ENCODE measurements around the gene APBB3.

The APBB3 gene

GRCh38 chr5:140557136-140557805 lies 7.1 kb downstream of the APBB3 start, which contains the start of gene SRA1:
Gene SRA1, minus strand, starts transcription at chr5:140557473. Its CDS starts 21 bp downstream, at chr5:140557452.
- Histone ChIP-seq H3K4me2 (ENCODE audit: low read depth, low read length, poor library complexity, severe bottlenecking) (peak within 1 kb of the TSS; percentile 88), H3K9me3 (ENCODE audit: insufficient read depth, low read length) (no peaks in the 10 kb centered on the region), H3K36me3 (ENCODE audit: low read length) (0 out of 2 replicates have a peak, but pooled peaks cover 3% of the 10 kb centered on the region), H3K79me2 (ENCODE audit: insufficient read depth, low read length) (peaks cover 45% of the 10 kb centered on the region), H3K27me3 (ENCODE audit: low read length) (no peaks in the 10 kb centered on the region), H3K27ac (ENCODE audit: low read depth, low read length) (peak within 1 kb of the TSS; percentile 70), H3K9ac (ENCODE audit: low read length) (peak within 1 kb of the TSS; percentile 94), H3K9me2 (replicated peaks; ENCODE audit: insufficient read depth, low read length) (no peaks in the 10 kb centered on the region), H2AFZ (ENCODE audit: low read depth, low read length, severe bottlenecking) (peak within 1 kb of the TSS; percentile 46), H3K4me3 (ENCODE audit: insufficient read depth, low read length, poor library complexity, severe bottlenecking) (peak within 1 kb of the TSS; percentile 97), H4K20me1 (ENCODE audit: low read depth, low read length) (no peaks in the 10 kb centered on the region), H3F3A (ENCODE audit: insufficient read depth) (no peaks in the 10 kb centered on the region)
- TF ChIP-seq CTCF (IDR thresholded peaks at IDR 0.05; ENCODE audit: insufficient read depth, low read length, poor library complexity, severe bottlenecking) (no peak), EZH2phosphoT487 (conservative IDR thresholded peaks at IDR 0.05; ENCODE audit: low read length) (no peak)

DNA sequence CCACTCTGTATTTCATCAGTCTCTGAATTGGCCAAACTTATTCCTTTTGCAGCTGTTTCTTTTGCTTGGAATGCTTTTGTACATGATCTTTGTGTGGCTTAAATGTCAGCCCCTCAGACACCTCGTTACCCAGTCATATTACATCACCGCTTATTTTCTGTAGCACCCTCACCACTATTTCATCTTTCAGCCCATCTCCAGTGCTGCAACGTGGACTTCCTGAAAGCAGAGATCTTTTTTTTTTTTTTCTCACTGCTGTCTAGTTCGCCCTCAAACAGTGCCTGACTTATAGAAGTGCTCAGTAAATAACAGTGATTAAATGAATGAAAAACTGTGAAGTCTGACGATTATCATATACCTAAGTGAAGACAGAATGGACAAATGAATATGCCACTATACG lies 8.0 kb downstream of the APBB3 start:
- Histone ChIP-seq H3K4me3 (ENCODE audit: insufficient read depth, low read length, poor library complexity, severe bottlenecking) (peak overlapping the region; percentile 97), H3K9me3 (ENCODE audit: insufficient read depth, low read length) (no peaks in the 10 kb centered on the region), H3K27me3 (ENCODE audit: low read length) (no peaks in the 10 kb centered on the region), H3K9ac (ENCODE audit: low read length) (peak overlapping the region; percentile 94), H3K79me2 (ENCODE audit: insufficient read depth, low read length) (peaks cover 45% of the 10 kb centered on the region), H3K9me2 (replicated peaks; ENCODE audit: insufficient read depth, low read length) (no peaks in the 10 kb centered on the region), H3K36me3 (ENCODE audit: low read length) (0 out of 2 replicates have a peak, but pooled peaks cover 3% of the 10 kb centered on the region), H3K27ac (ENCODE audit: low read depth, low read length) (peak overlapping the region; percentile 70), H3K4me2 (ENCODE audit: low read depth, low read length, poor library complexity, severe bottlenecking) (peak overlapping the region; percentile 88), H2AFZ (ENCODE audit: low read depth, low read length, severe bottlenecking) (peak overlapping the region; percentile 46), H3F3A (ENCODE audit: insufficient read depth) (no peaks in the 10 kb centered on the region), H4K20me1 (ENCODE audit: low read depth, low read length) (no peaks in the 10 kb centered on the region)
- no peak for TF ChIP-seq EZH2phosphoT487 (conservative IDR thresholded peaks at IDR 0.05; ENCODE audit: low read length)
- TF ChIP-seq CTCF (IDR thresholded peaks at IDR 0.05; ENCODE audit: insufficient read depth, low read length, poor library complexity, severe bottlenecking) = no peak

- Histone ChIP-seq H3K4me3 (ENCODE audit: insufficient read depth, low read length, poor library complexity, severe bottlenecking) (peak overlapping the region; percentile 97), H4K20me1 (ENCODE audit: low read depth, low read length) (no peaks in the 10 kb centered on the region)
These were observed 8.6 kb downstream of the APBB3 start for GRCh38 chr5:140555747-140556312.

More at GRCh38 chr5:140555747-140556312, 8.6 kb downstream of the APBB3 start:
- 0 out of 2 replicates have a peak, but pooled peaks cover 3% of the 10 kb centered on the region for H3K36me3 ChIP-seq (ENCODE audit: low read length)
- peak overlapping the region; percentile 94 for H3K9ac ChIP-seq (ENCODE audit: low read length)
- H3F3A ChIP-seq (ENCODE audit: insufficient read depth) = no peaks in the 10 kb centered on the region
- peak overlapping the region; percentile 88 for H3K4me2 ChIP-seq (ENCODE audit: low read depth, low read length, poor library complexity, severe bottlenecking)
- no peak for TF ChIP-seq EZH2phosphoT487 (conservative IDR thresholded peaks at IDR 0.05; ENCODE audit: low read length)
- no peak for TF ChIP-seq CTCF (IDR thresholded peaks at IDR 0.05; ENCODE audit: insufficient read depth, low read length, poor library complexity, severe bottlenecking)
- no peaks in the 10 kb centered on the region for H3K27me3 ChIP-seq (ENCODE audit: low read length)
- H3K27ac ChIP-seq (ENCODE audit: low read depth, low read length) = peak overlapping the region; percentile 70
- H3K79me2 ChIP-seq (ENCODE audit: insufficient read depth, low read length) = peaks cover 45% of the 10 kb centered on the region
- H3K9me2 ChIP-seq (replicated peaks; ENCODE audit: insufficient read depth, low read length) = no peaks in the 10 kb centered on the region
- H3K9me3 ChIP-seq (ENCODE audit: insufficient read depth, low read length) = no peaks in the 10 kb centered on the region
- H2AFZ ChIP-seq (ENCODE audit: low read depth, low read length, severe bottlenecking) = no peak overlapping the region
